Natural killer cell (primary cell): ENCODE results near the gene ATG9A. TPM values are rescaled to one million over a fixed set of nuclear protein-coding genes. Genes with fewer than 3 reads are reported as not detected.
A peak's percentile ranks its signal among the peaks of the same experiment; 100 is the strongest.

Experiments used
- ATAC-seq, 3 donors: fragments of 150-1000 bp in 2 of 3; fragments of 200-7000 bp in 1 of 3; cut with Tn5 transposase; 1 replicate in 1 of 3; 2 replicates in 2 of 3; pipeline ENCODE4 v1.10.0; 2021; ENCODE audit warnings: mild to moderate bottlenecking in 2 of 3, moderate library complexity in 2 of 3
- DNase-seq, 2 donors: peaks; one replicate each; pipeline versions ENCODE4 v3.0.0 to v3.0.0-alpha.2; 2013 to 2021; ENCODE audit warnings: mixed read lengths in 1 of 2
- H3K27ac ChIP-seq: one replicate; pipeline ENCODE4 v1.5.1; 2013; ENCODE audit warnings: mild to moderate bottlenecking, low read length
- H3K27me3 ChIP-seq: one replicate; pipeline ENCODE4 v1.6.1; 2013; ENCODE audit warnings: low read length; ENCODE audit not compliant: control insufficient read depth, insufficient read depth
- H3K36me3 ChIP-seq: one replicate; pipeline ENCODE4 v1.6.1; 2013; ENCODE audit warnings: low read length; ENCODE audit not compliant: control insufficient read depth, insufficient read depth
- H3K4me1 ChIP-seq: one replicate; pipeline ENCODE4 v1.6.1; 2013; ENCODE audit warnings: low read length; ENCODE audit not compliant: control insufficient read depth, insufficient read depth
- H3K4me3 ChIP-seq: one replicate; pipeline ENCODE4 v1.5.1; 2013; ENCODE audit warnings: low read length
- H3K9me3 ChIP-seq: one replicate; pipeline ENCODE4 v1.6.1; 2013; ENCODE audit warnings: low read length; ENCODE audit not compliant: control insufficient read depth, insufficient read depth
- H3K27ac Mint-ChIP-seq, 2 donors: one replicate each; pipeline ENCODE4 v1.8.0; 2022; ENCODE audit warnings: mild to moderate bottlenecking in 2 of 2, mixed read lengths in 2 of 2, moderate library complexity in 1 of 2
- H3K27me3 Mint-ChIP-seq, 2 donors: one replicate each; pipeline ENCODE4 v1.8.0; 2022; ENCODE audit warnings: low read depth in 2 of 2, mixed read lengths in 2 of 2
- H3K36me3 Mint-ChIP-seq: one replicate; pipeline ENCODE4 v1.8.0; 2022; ENCODE audit warnings: mixed read lengths
- H3K4me1 Mint-ChIP-seq, 2 donors: one replicate each; pipeline ENCODE4 v1.8.0; 2022; ENCODE audit warnings: mixed read lengths in 2 of 2
- H3K4me3 Mint-ChIP-seq: one replicate; pipeline ENCODE4 v1.8.0; 2022; ENCODE audit warnings: mild to moderate bottlenecking, moderate library complexity, mixed read lengths
- H3K9me3 Mint-ChIP-seq, 2 donors: one replicate each; pipeline ENCODE4 v1.8.0; 2022; ENCODE audit warnings: mixed read lengths in 2 of 2
- WGBS: methylation state at CpG from one replicate; pipeline ENCODE4 v1.1.7; 2013; ENCODE audit warnings: missing lambda C conversion rate; ENCODE audit not compliant: insufficient coverage; 5-methylcytosine and 5-hydroxymethylcytosine counted together
- intact Hi-C: fragments of 100-400 bp; cut with micrococcal nuclease; formaldehyde crosslinking; loops from one replicate; pipeline ENCODE4 v1.14.2; 2022
- total RNA-seq, 4 donors: library from RNA; stranded (reverse); fragments of 120-200 nt in 1 of 4; gene quantifications; one replicate each; pipeline versions ENCODE4 v1.2.3 to v1.2.4, GENCODE V29; 2013 to 2022
- TF ChIP-seq, protein P1 (sequence below): fragments of 200-600 bp; IDR thresholded peaks from one replicate; pipeline ENCODE4 v1.8.0; 2022; ENCODE audit warnings: antibody characterized with exemption

ATG9A gene
- total RNA-seq, 3 donors from 2014 or later (not counting 1 experiment from before 2014, with no cell fraction given): 98.1 to 110 (median 108) TPM

DNA sequence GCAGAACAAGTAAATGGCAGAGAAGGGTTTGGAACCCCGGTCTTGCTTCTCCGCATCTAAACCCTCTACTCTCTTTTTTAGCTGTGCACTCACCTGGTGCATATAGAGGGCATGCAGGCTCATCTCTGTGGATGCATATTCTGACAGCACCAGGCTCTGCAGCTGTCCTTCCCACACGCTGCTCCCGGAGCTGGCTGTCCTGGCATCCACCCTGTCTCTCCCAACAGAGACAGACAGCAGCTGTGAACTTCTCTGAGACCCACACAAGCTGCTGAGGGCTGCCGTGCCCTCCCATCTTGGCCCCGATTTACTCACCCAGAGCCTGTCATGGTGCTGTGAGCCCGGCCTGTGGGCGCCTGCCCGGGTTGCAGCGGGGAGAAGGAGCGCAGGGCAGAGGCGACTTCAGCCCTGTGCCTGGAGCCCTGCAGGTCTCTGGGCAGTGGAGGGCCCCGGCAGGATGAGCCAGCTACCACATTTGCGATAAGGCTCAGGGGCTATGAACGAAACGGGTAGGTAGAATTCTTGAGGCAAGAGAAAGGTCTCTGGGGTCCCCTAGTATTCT lies 7.4 kb downstream of the ATG9A start:
- peaks cover 6 to 28% of the 10 kb centered on the region in 2 donors for H3K4me1 Mint-ChIP-seq
- intact Hi-C loops: no loop called here
- no peaks in the 10 kb centered on the region for H3K27me3 Mint-ChIP-seq
- no peaks in the 10 kb centered on the region for H3K27me3 ChIP-seq
- no peaks in the 10 kb centered on the region for H3K9me3 ChIP-seq
- peaks cover 33% of the 10 kb centered on the region for H3K4me1 ChIP-seq
- no peaks in the 10 kb centered on the region for H3K9me3 Mint-ChIP-seq
- TF ChIP-seq, protein P1, sequence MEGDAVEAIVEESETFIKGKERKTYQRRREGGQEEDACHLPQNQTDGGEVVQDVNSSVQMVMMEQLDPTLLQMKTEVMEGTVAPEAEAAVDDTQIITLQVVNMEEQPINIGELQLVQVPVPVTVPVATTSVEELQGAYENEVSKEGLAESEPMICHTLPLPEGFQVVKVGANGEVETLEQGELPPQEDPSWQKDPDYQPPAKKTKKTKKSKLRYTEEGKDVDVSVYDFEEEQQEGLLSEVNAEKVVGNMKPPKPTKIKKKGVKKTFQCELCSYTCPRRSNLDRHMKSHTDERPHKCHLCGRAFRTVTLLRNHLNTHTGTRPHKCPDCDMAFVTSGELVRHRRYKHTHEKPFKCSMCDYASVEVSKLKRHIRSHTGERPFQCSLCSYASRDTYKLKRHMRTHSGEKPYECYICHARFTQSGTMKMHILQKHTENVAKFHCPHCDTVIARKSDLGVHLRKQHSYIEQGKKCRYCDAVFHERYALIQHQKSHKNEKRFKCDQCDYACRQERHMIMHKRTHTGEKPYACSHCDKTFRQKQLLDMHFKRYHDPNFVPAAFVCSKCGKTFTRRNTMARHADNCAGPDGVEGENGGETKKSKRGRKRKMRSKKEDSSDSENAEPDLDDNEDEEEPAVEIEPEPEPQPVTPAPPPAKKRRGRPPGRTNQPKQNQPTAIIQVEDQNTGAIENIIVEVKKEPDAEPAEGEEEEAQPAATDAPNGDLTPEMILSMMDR: no peak
- no peak for DNase-seq
- no peak overlapping the region for H3K27ac Mint-ChIP-seq
- no peak for ATAC-seq
- WGBS: 96% methylated on average over 16 of the region's 16 CpGs
- H3K4me3 ChIP-seq: no peak overlapping the region
- peaks cover 60% of the 10 kb centered on the region for H3K36me3 ChIP-seq
- no peak overlapping the region for H3K4me3 Mint-ChIP-seq
- H3K36me3 Mint-ChIP-seq: peaks cover 7% of the 10 kb centered on the region
- H3K27ac ChIP-seq: no peak overlapping the region

DNA sequence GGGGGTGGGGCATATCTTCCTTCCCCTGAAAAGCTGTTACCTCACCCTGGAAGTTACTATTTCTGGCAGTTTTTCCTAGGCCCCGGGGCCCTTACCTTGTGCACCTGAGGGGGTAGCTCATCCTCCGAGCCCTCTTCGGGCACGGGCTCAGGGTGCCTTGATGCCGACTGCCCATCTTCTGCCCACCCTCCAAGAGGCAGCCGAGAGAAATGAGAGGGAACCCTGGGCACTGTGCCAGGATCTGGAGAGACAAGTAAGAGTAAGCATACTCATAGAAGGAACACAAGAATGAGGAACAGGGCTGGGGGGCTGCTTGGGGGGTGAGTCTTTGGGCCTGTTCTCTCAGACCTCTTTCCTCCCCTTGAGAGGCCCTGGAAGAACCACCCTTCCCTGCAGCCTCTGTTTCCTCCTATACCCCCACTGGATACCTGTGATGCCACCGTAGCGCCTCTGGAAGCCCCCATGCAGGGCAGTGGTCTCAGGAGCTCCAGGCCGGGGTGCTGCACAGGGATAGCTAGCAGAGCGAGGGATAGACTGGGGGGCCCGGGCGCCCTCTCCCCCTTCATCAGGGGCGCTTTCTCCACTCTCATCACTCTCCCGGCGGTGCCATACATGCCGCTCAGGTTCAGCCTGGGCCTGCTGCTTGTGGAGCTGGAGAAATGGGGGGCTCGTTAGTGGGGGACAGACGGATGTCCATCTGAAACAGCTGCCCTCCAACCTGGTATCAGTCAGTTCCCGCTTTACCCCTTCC lies 8.6 kb downstream of the ATG9A start:
- no peaks in the 10 kb centered on the region for H3K27me3 Mint-ChIP-seq
- TF ChIP-seq, protein P1: no peak
- Histone ChIP-seq H3K27ac (no peak overlapping the region), H3K4me3 (no peak overlapping the region), H3K36me3 (peaks cover 55% of the 10 kb centered on the region), H3K27me3 (no peaks in the 10 kb centered on the region), H3K4me1 (peaks cover 33% of the 10 kb centered on the region), H3K9me3 (no peaks in the 10 kb centered on the region)
- H3K36me3 Mint-ChIP-seq: peaks cover 7% of the 10 kb centered on the region
- intact Hi-C loops: no loop called here
- H3K4me1 Mint-ChIP-seq: peaks cover 6 to 28% of the 10 kb centered on the region in 2 donors
- H3K4me3 Mint-ChIP-seq: no peak overlapping the region
- H3K9me3 Mint-ChIP-seq: no peaks in the 10 kb centered on the region
- H3K27ac Mint-ChIP-seq: peak overlapping the region in 1 of 2 donors; percentile 8
- DNase-seq (no peak), ATAC-seq (no peak)
- WGBS: 93% methylated on average over 12 of the region's 19 CpGs

DNA sequence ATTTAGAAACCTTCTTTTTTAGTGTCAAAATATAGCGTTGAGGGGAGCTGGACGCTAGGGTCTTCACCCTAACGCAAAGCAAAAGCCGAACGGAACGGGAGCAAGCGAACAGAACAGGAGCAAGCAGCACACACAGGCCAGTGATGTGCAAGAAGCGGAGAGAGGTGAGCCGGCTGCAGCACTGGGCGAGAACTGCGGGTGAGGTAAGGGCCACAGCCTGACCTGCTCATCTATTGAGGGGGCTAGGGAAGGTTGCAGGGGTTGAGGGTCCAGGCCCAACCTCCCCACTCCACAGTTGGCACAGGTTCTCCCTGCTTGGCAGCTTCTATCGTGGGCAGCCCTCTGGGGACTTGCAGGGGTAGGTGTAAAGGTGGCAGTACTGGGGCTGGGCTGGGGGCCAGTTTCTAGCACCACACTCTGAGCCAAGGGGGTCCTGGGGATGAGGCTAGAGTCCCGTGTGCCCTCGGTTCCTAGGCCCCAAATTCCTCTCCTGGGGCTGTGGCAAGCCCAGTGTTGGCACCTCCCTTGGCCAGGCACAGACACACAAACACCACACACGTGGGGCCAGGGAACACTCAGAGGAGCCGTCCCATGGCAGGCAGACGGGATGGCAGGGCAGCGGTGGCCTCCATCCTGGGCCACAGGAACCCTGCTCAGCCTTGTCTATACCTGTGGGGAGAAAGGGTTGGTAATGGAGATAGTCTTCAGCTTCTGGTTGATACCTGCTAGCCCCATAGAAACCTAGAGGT lies 9.5 kb downstream of the ATG9A start:
- 96% methylated on average over 18 of the region's 18 CpGs for WGBS
- H3K27ac Mint-ChIP-seq: no peak overlapping the region
- no peaks in the 10 kb centered on the region for H3K9me3 Mint-ChIP-seq
- ATAC-seq: no peak
- H3K4me1 Mint-ChIP-seq: peaks cover 6 to 20% of the 10 kb centered on the region in 2 donors
- Histone ChIP-seq H3K27ac (no peak overlapping the region), H3K27me3 (no peaks in the 10 kb centered on the region), H3K9me3 (no peaks in the 10 kb centered on the region), H3K4me3 (no peak overlapping the region), H3K36me3 (peaks cover 48% of the 10 kb centered on the region), H3K4me1 (peaks cover 30% of the 10 kb centered on the region)
- no peaks in the 10 kb centered on the region for H3K27me3 Mint-ChIP-seq
- TF ChIP-seq, protein P1: no peak
- peaks cover 7% of the 10 kb centered on the region for H3K36me3 Mint-ChIP-seq
- peak overlapping the region; percentile 42 for H3K4me3 Mint-ChIP-seq
- no peak for DNase-seq
- intact Hi-C loops: loop anchor here (1.0 to 2.0 kb wide), 2 partner anchors 9 to 59 kb away; partner anchors contain the start of genes ANKZF1, ATG9A and NHEJ1
